H1 (cell line): ENCODE results near the gene TTBK2. TPM values are rescaled to one million over a fixed set of nuclear protein-coding genes. Genes with fewer than 3 reads are reported as not detected.

Experiments
- CTCF ChIA-PET: fragments of 300-600 bp; sonication (Branson Sonifier 250); formaldehyde crosslinking; loops from one replicate; lab custom pipeline; 2021; ENCODE audit not compliant: partially characterized antibody; lab: Charles Lee
- POLR2A ChIA-PET: fragments of 300-600 bp; sonication (Branson Sonifier 250); formaldehyde crosslinking; loops from one replicate; lab custom pipeline; 2021; ENCODE audit warnings: inconsistent platforms; ENCODE audit not compliant: partially characterized antibody; lab: Charles Lee
- DNase-seq, 2 experiments: peaks; one replicate each; pipeline versions ENCODE4 v3.0.0 to v3.0.0-alpha.2; 2010 to 2022; ENCODE audit warnings: low spot score in 2 of 2, low read depth in 1 of 2, mixed read lengths in 1 of 2
- FAIRE-seq: peaks from 2 replicates; lab custom pipeline; 2011; peaks lifted over from hg19 to GRCh38; lab: Jason Lieb, UNC
- H2AFZ ChIP-seq: 2 replicates; pipeline ENCODE4 v1.8.1; 2012; ENCODE audit warnings: low read length, inconsistent platforms
- H2AK5ac ChIP-seq: 2 replicates; pipeline ENCODE4 v1.6.1; 2013; ENCODE audit warnings: low read depth, low read length
- H2BK120ac ChIP-seq: replicated peaks from 2 replicates; pipeline ENCODE3; 2013; ENCODE audit warnings: low read depth, low read length, inconsistent platforms
- H2BK12ac ChIP-seq: 2 replicates; pipeline ENCODE4 v1.6.1; 2013; ENCODE audit warnings: low read depth, low read length
- H2BK15ac ChIP-seq: 2 replicates; pipeline ENCODE4 v1.6.1; 2013; ENCODE audit warnings: low read length
- H2BK20ac ChIP-seq: 2 replicates; pipeline ENCODE4 v1.6.1; 2013; ENCODE audit warnings: low read length
- H2BK5ac ChIP-seq: 2 replicates; pipeline ENCODE4 v1.6.1; 2013; ENCODE audit warnings: low read depth, low read length
- H3K14ac ChIP-seq: 2 replicates; pipeline ENCODE4 v1.6.1; 2013; ENCODE audit warnings: inconsistent platforms; ENCODE audit not compliant: insufficient read length
- H3K18ac ChIP-seq: 2 replicates; pipeline ENCODE4 v1.6.1; 2013; ENCODE audit warnings: low read length; ENCODE audit errors: extremely low read depth
- H3K23ac ChIP-seq: 2 replicates; pipeline ENCODE4 v1.6.1; 2013; ENCODE audit warnings: inconsistent platforms; ENCODE audit not compliant: insufficient read length
- H3K23me2 ChIP-seq: 2 replicates; pipeline ENCODE4 v1.6.1; 2013; ENCODE audit warnings: low read depth, low read length
- H3K27ac ChIP-seq: 2 replicates; pipeline ENCODE4 v1.6.1; 2011; ENCODE audit warnings: low read depth, low read length, inconsistent platforms
- H3K27me3 ChIP-seq, 4 experiments: replicated peaks in 1 of 4; 1 replicate in 1 of 4; 2 replicates in 3 of 4; pipeline versions ENCODE4 v1.6.1 to v1.8.1; 2011 to 2013; ENCODE audit warnings: low read length in 3 of 4, mild to moderate bottlenecking in 3 of 4, inconsistent platforms in 2 of 4, mixed read lengths in 2 of 4, moderate library complexity in 1 of 4; ENCODE audit not compliant: control insufficient read depth in 3 of 4, insufficient read depth in 3 of 4; ENCODE audit errors: extremely low read depth in 1 of 4
- H3K36me3 ChIP-seq, 4 experiments: 2 replicates each; pipeline versions ENCODE4 v1.6.1 to v1.8.1; 2011 to 2013; ENCODE audit warnings: mild to moderate bottlenecking in 4 of 4, low read length in 3 of 4, moderate library complexity in 2 of 4, control low read depth in 1 of 4, inconsistent platforms in 1 of 4; ENCODE audit not compliant: insufficient read depth in 4 of 4, control insufficient read depth in 2 of 4
- H3K4ac ChIP-seq: replicated peaks from 2 replicates; pipeline ENCODE3; 2013; ENCODE audit warnings: low read length, low read depth, mixed read lengths, inconsistent platforms; ENCODE audit not compliant: insufficient read length
- H3K4me1 ChIP-seq, 4 experiments: replicated peaks in 1 of 4; 1 replicate in 1 of 4; 2 replicates in 3 of 4; pipeline versions ENCODE4 v1.6.1 to v1.8.1; 2011 to 2013; ENCODE audit warnings: low read length in 3 of 4, inconsistent platforms in 2 of 4, mixed read lengths in 1 of 4; ENCODE audit not compliant: insufficient read depth in 4 of 4, control insufficient read depth in 3 of 4
- H3K4me2 ChIP-seq, 2 experiments: 2 replicates each; pipeline versions ENCODE4 v1.6.1 to v1.8.1; 2011 to 2013; ENCODE audit warnings: low read depth in 2 of 2, low read length in 2 of 2, control low read depth in 1 of 2, inconsistent platforms in 1 of 2, mild to moderate bottlenecking in 1 of 2; ENCODE audit not compliant: insufficient read depth in 1 of 2
- H3K4me3 ChIP-seq, 4 experiments: fragments of 200-600, 300-600 bp in 1 of 4; sonication (generic), shearing (Covaris generic), sonication (Bioruptor Twin) in 1 of 4; 2 replicates each; pipeline versions ENCODE4 v1.5.1 to v1.8.1; 2011 to 2016; ENCODE audit warnings: low read length in 4 of 4, low read depth in 3 of 4, control low read depth in 2 of 4, inconsistent platforms in 2 of 4, mild to moderate bottlenecking in 2 of 4, mixed read lengths in 1 of 4, moderate library complexity in 1 of 4; ENCODE audit not compliant: insufficient read depth in 2 of 4; ENCODE audit errors: extremely low read depth in 1 of 4
- H3K56ac ChIP-seq: replicated peaks from 2 replicates; pipeline ENCODE3; 2013; ENCODE audit warnings: low read depth, mild to moderate bottlenecking, mixed read lengths, low read length, inconsistent platforms; ENCODE audit not compliant: insufficient read length
- H3K79me1 ChIP-seq: 2 replicates; pipeline ENCODE4 v1.6.1; 2013; ENCODE audit warnings: low read depth, low read length, control low read depth
- H3K79me2 ChIP-seq, 2 experiments: 2 replicates each; pipeline versions ENCODE4 v1.6.1 to v1.8.1; 2012 to 2013; ENCODE audit warnings: low read length in 2 of 2, mild to moderate bottlenecking in 2 of 2, inconsistent platforms in 1 of 2; ENCODE audit not compliant: insufficient read depth in 2 of 2, control insufficient read depth in 1 of 2
- H3K9ac ChIP-seq, 4 experiments: replicated peaks in 1 of 4; 1 replicate in 1 of 4; 2 replicates in 3 of 4; pipeline versions ENCODE4 v1.6.1 to v1.8.1; 2011 to 2013; ENCODE audit warnings: low read depth in 3 of 4, low read length in 3 of 4, control low read depth in 2 of 4, mild to moderate bottlenecking in 2 of 4, moderate library complexity in 2 of 4, inconsistent platforms in 1 of 4; ENCODE audit errors: extremely low read depth in 1 of 4
- H3K9me3 ChIP-seq, 2 experiments: 2 replicates each; pipeline versions ENCODE4 v1.6.1 to v1.8.1; 2012 to 2013; ENCODE audit warnings: mild to moderate bottlenecking in 2 of 2, moderate library complexity in 2 of 2, control low read depth in 1 of 2, inconsistent platforms in 1 of 2, low read depth in 1 of 2, low read length in 1 of 2, mixed read lengths in 1 of 2; ENCODE audit not compliant: insufficient read depth in 2 of 2
- H4K20me1 ChIP-seq, 2 experiments: replicated peaks in 1 of 2; 2 replicates each; pipeline versions ENCODE3 to v1.8.1; 2011 to 2013; ENCODE audit warnings: inconsistent platforms in 2 of 2, low read length in 2 of 2, mild to moderate bottlenecking in 1 of 2; ENCODE audit not compliant: insufficient read depth in 2 of 2, control insufficient read depth in 1 of 2
- H4K5ac ChIP-seq: 2 replicates; pipeline ENCODE4 v1.6.1; 2013; ENCODE audit warnings: low read length, low read depth, mixed read lengths, inconsistent platforms; ENCODE audit not compliant: insufficient read length
- H4K8ac ChIP-seq: 2 replicates; pipeline ENCODE4 v1.8.0; 2013; ENCODE audit warnings: mild to moderate bottlenecking, moderate library complexity, low read length, inconsistent platforms; ENCODE audit not compliant: insufficient read depth; ENCODE audit errors: extremely low read depth
- H4K91ac ChIP-seq: replicated peaks from 2 replicates; pipeline ENCODE3; 2013; ENCODE audit warnings: low read length, mixed read lengths, inconsistent platforms; ENCODE audit not compliant: insufficient read length
- ASH2L ChIP-seq: fragments of 200-600, 300-600 bp; sonication (generic); IDR thresholded peaks from one replicate; pipeline ENCODE4 v1.7.1; 2017; ENCODE audit warnings: low read length
- CBX5 ChIP-seq: fragments of 300-800, 300-1000 bp; sonication (generic); IDR thresholded peaks from 2 replicates; pipeline ENCODE4 v1.7.1; 2016; ENCODE audit warnings: antibody characterized with exemption, low read length, low read depth
- CEBPB ChIP-seq: IDR thresholded peaks from 2 replicates; pipeline ENCODE4 v1.6.1; 2012; ENCODE audit warnings: low read depth, low read length
- CTBP2 ChIP-seq: IDR thresholded peaks from 2 replicates; pipeline ENCODE4 v1.7.0; 2011; ENCODE audit warnings: borderline replicate concordance, mild to moderate bottlenecking, moderate library complexity, mixed read lengths, low read length; ENCODE audit not compliant: insufficient read depth, insufficient read length
- E2F6 ChIP-seq: IDR thresholded peaks from 2 replicates; pipeline ENCODE4 v1.6.1; 2012; ENCODE audit warnings: inconsistent platforms
- EGR1 ChIP-seq: IDR thresholded peaks from 2 replicates; pipeline ENCODE4 v1.6.1; 2011; ENCODE audit warnings: low read depth, low read length, borderline replicate concordance
- EP300 ChIP-seq, 2 experiments: IDR thresholded peaks; 1 replicate in 1 of 2; 2 replicates in 1 of 2; pipeline ENCODE4 v1.6.1; 2011 to 2012; ENCODE audit warnings: low read depth in 2 of 2, low read length in 2 of 2, mild to moderate bottlenecking in 2 of 2, borderline replicate concordance in 1 of 2, inconsistent platforms in 1 of 2, moderate library complexity in 1 of 2
- KDM4A ChIP-seq: IDR thresholded peaks from one replicate; pipeline ENCODE4 v1.7.1; 2012; ENCODE audit warnings: low read depth, mild to moderate bottlenecking, moderate library complexity, low read length, inconsistent platforms; ENCODE audit not compliant: severe bottlenecking
- NANOG ChIP-seq: IDR thresholded peaks from 2 replicates; pipeline ENCODE4 v1.6.1; 2011; ENCODE audit warnings: low read length, low read depth, mild to moderate bottlenecking, inconsistent platforms; ENCODE audit not compliant: insufficient read depth, poor library complexity, severe bottlenecking
- PHF8 ChIP-seq: fragments of 200-600 bp; sonication (generic); conservative IDR thresholded peaks from 2 replicates; pipeline ENCODE4 v1.7.1; 2012; ENCODE audit warnings: low read depth, mild to moderate bottlenecking, inconsistent platforms, low read length, moderate library complexity
- POU5F1 ChIP-seq: IDR thresholded peaks from 2 replicates; pipeline ENCODE4 v1.6.1; 2011; ENCODE audit warnings: low read depth, mild to moderate bottlenecking, low read length, moderate library complexity
- SIRT6 ChIP-seq: IDR thresholded peaks from one replicate; pipeline ENCODE4 v1.7.1; 2012; ENCODE audit warnings: low read length, inconsistent platforms
- SP2 ChIP-seq: IDR thresholded peaks from 2 replicates; pipeline ENCODE4 v1.6.1; 2012; ENCODE audit warnings: mild to moderate bottlenecking, low read length, inconsistent platforms
- SRF ChIP-seq: IDR thresholded peaks from 2 replicates; pipeline ENCODE4 v1.6.1; 2011; ENCODE audit warnings: mild to moderate bottlenecking, low read depth, low read length, moderate library complexity
- TAF1 ChIP-seq: IDR thresholded peaks from 2 replicates; pipeline ENCODE4 v1.6.1; 2011; ENCODE audit warnings: mild to moderate bottlenecking, low read depth, low read length
- WGBS, 2 experiments: shearing (Covaris generic) in 1 of 2; methylation state at CpG; one replicate each; pipeline versions ENCODE4 v1.1.6 to v1.1.7; 2013 to 2015; ENCODE audit warnings: low lambda C conversion rate in 2 of 2, mixed read lengths in 2 of 2, inconsistent platforms in 1 of 2, low coverage in 1 of 2, missing lambda C conversion rate in 1 of 2; ENCODE audit not compliant: insufficient replicate concordance in 2 of 2, insufficient coverage in 1 of 2, insufficient read length in 1 of 2; ENCODE audit errors: extremely low coverage in 1 of 2, missing lambda C conversion rate in 1 of 2; 5-methylcytosine and 5-hydroxymethylcytosine counted together
- polyA plus RNA-seq, 7 experiments: library from polyadenylated mRNA; depleted of rRNA in 3 of 7; stranded (reverse) in 5 of 7; unstranded in 2 of 7; fragments of >200 nt in 5 of 7; fragments of 200-250 nt in 2 of 7; gene quantifications; 1 replicate in 5 of 7; 2 replicates in 1 of 7; 4 replicates in 1 of 7; pipeline versions ENCODE4 v1.2.1 to v1.2.3, GENCODE V29; 2011 to 2013; ENCODE audit warnings: missing spikeins in 2 of 7, mixed read lengths in 2 of 7
- total RNA-seq: library from RNA; stranded (reverse); fragmentation: NEBNext Ultra II Directional; extraction: Animal tissue kit (Norgen Biotek cat#: 25700); gene quantifications from 2 replicates; pipeline ENCODE4 v1.2.1, GENCODE V29; 2021

TTBK2 gene
- total and polyA plus RNA-seq, 2 of the 8 experiments (the other 6 are each of a cell fraction or from before 2014, with no cell fraction given) = 2.7 to 18.2 TPM

GRCh38 chr15:42691770-42692169, 228.8 kb downstream of the TTBK2 start:
- Histone ChIP-seq H3K56ac (no peak overlapping the region), H2AFZ (no peak overlapping the region), H3K14ac (no peak overlapping the region), H3K23me2 (no peaks in the 10 kb centered on the region), H2BK12ac (no peak overlapping the region), H2BK5ac (no peak overlapping the region), H3K4me3 (no peak overlapping the region), H3K4me1 (no peaks in the 10 kb centered on the region), H3K4ac (no peak overlapping the region), H3K79me2 (no peaks in the 10 kb centered on the region), H3K18ac (no peak overlapping the region), H2BK120ac (no peak overlapping the region), H3K27me3 (no peaks in the 10 kb centered on the region), H3K9ac (no peak overlapping the region), H4K91ac (no peak overlapping the region), H2BK20ac (no peak overlapping the region), H2AK5ac (no peak overlapping the region), H3K4me2 (no peak overlapping the region), H3K36me3 (peaks cover 0 to 7% (median under 1%) of the 10 kb centered on the region in 4 experiments; a peak in 3 of 8 replicates), H4K5ac (no peak overlapping the region), H4K8ac (no peak overlapping the region), H3K27ac (no peak overlapping the region), H3K23ac (no peak overlapping the region), H2BK15ac (no peak overlapping the region), H3K79me1 (no peaks in the 10 kb centered on the region), H3K9me3 (no peaks in the 10 kb centered on the region), H4K20me1 (peaks cover 1 to 2% of the 10 kb centered on the region in 2 experiments)
- CTCF ChIA-PET = no interaction called here
- FAIRE-seq (no peak), DNase-seq (no peak)
- 94% methylated on average over 9 of the region's 9 CpGs; no CpG with 5 or more reads in 1 of the 2 experiments for WGBS, 2 experiments
- POLR2A ChIA-PET = no interaction called here
- no peak for TF ChIP-seq SRF
- no peak for TF ChIP-seq SP2
- TF ChIP-seq EGR1 = no peak
- TF ChIP-seq CBX5 = no peak
- TF ChIP-seq CTBP2 = no peak
- TF ChIP-seq TAF1 = no peak
- no peak for TF ChIP-seq PHF8
- TF ChIP-seq KDM4A = no peak
- no peak for TF ChIP-seq NANOG
- no peak for TF ChIP-seq EP300 (IDR thresholded peaks at IDR 0.05; ENCODE audit: borderline replicate concordance in 1 of 2, low read depth in 2 of 2, low read length in 2 of 2)
- no peak for TF ChIP-seq E2F6
- TF ChIP-seq SIRT6 = no peak
- no peak for TF ChIP-seq CEBPB
- TF ChIP-seq ASH2L = no peak
- no peak for TF ChIP-seq POU5F1
